Loucy (cell line): ENCODE data around the gene NR1H3.

Experiments used
- H2AFZ ChIP-seq: fragments of 200-600 bp; sonication (generic); 2 replicates; pipeline ENCODE4 v1.6.0; 2016; ENCODE audit warnings: antibody characterized with exemption, mild to moderate bottlenecking, low read length, moderate library complexity
- H3F3A ChIP-seq: fragments of 200-600 bp; 2 replicates; pipeline ENCODE4 v1.6.0; 2016; ENCODE audit warnings: antibody characterized with exemption, low read depth, mild to moderate bottlenecking
- H3K27me3 ChIP-seq: fragments of 200-600 bp; sonication (generic); 2 replicates; pipeline ENCODE4 v1.6.1; 2014; ENCODE audit warnings: low read length, mild to moderate bottlenecking; ENCODE audit not compliant: insufficient read depth, poor library complexity, severe bottlenecking
- H3K36me3 ChIP-seq: fragments of 200-600 bp; sonication (generic); 2 replicates; pipeline ENCODE4 v1.6.1; 2016; ENCODE audit warnings: low read length; ENCODE audit not compliant: insufficient read depth
- H3K4me1 ChIP-seq: fragments of 200-600 bp; sonication (generic); 2 replicates; pipeline ENCODE4 v1.5.1; 2014; ENCODE audit warnings: low read length, mild to moderate bottlenecking; ENCODE audit not compliant: insufficient read depth, poor library complexity, severe bottlenecking
- H3K4me2 ChIP-seq: fragments of 200-600 bp; sonication (generic); 2 replicates; pipeline ENCODE4 v1.6.0; 2014; ENCODE audit warnings: antibody characterized with exemption, low read length, low read depth, mild to moderate bottlenecking; ENCODE audit not compliant: poor library complexity, severe bottlenecking
- H3K4me3 ChIP-seq: fragments of 200-600 bp; sonication (generic); 2 replicates; pipeline ENCODE4 v1.5.1; 2014; ENCODE audit warnings: low read length, mild to moderate bottlenecking, mixed read lengths; ENCODE audit not compliant: poor library complexity, severe bottlenecking
- H3K79me2 ChIP-seq: fragments of 200-600 bp; sonication (generic); 2 replicates; pipeline ENCODE4 v1.6.1; 2014; ENCODE audit warnings: low read length; ENCODE audit not compliant: insufficient read depth
- H3K9ac ChIP-seq: fragments of 200-600 bp; sonication (generic); 2 replicates; pipeline ENCODE4 v1.6.0; 2014; ENCODE audit warnings: mild to moderate bottlenecking, low read depth, low read length, moderate library complexity; ENCODE audit not compliant: poor library complexity, severe bottlenecking
- H3K9me2 ChIP-seq: fragments of 200-600 bp; sonication (generic); replicated peaks from 2 replicates; pipeline ENCODE4 v1.6.1; 2016; ENCODE audit warnings: low read depth, low read length, mixed read lengths
- H3K9me3 ChIP-seq: fragments of 200-600 bp; sonication (generic); 2 replicates; pipeline ENCODE4 v1.6.1; 2014; ENCODE audit warnings: mild to moderate bottlenecking, antibody characterized with exemption, low read length, low read depth; ENCODE audit not compliant: insufficient read depth
- H4K20me1 ChIP-seq: fragments of 200-600 bp; sonication (generic); 2 replicates; pipeline ENCODE4 v1.6.0; 2014; ENCODE audit warnings: antibody characterized with exemption, low read length, mild to moderate bottlenecking; ENCODE audit not compliant: insufficient read depth, poor library complexity, severe bottlenecking
- EZH2phosphoT487 ChIP-seq: fragments of 200-600 bp; IDR thresholded peaks from 2 replicates; pipeline ENCODE4 v1.6.1; 2018; ENCODE audit warnings: antibody characterized with exemption, mild to moderate bottlenecking, moderate library complexity, borderline replicate concordance
- TF ChIP-seq, protein P1 (sequence below): fragments of 200-600 bp; sonication (generic); conservative IDR thresholded peaks from 2 replicates; pipeline ENCODE4 v1.5.1; 2014; ENCODE audit warnings: mild to moderate bottlenecking, antibody characterized with exemption, low read length

The NR1H3 gene

DNA sequence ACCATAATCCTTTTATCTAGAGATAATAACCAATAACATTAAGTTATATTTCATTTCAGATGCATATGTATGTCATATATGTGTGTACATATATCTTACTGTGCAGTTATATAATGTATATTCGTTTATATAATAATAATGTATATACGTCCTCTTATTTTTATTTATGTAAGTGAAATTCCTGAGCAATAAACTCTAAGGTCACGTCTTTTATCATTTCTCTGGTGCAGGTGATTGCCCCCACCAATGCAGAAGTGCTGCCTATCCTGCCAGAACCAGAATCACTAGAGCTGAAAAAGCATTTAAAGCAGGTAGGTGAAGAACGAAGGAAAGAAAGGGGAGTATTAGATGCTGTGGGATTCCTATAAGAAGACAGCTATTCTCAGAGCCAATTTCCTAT, 21.0 kb downstream of the NR1H3 start:
- TF ChIP-seq EZH2phosphoT487, result no peak
- TF ChIP-seq, protein P1, sequence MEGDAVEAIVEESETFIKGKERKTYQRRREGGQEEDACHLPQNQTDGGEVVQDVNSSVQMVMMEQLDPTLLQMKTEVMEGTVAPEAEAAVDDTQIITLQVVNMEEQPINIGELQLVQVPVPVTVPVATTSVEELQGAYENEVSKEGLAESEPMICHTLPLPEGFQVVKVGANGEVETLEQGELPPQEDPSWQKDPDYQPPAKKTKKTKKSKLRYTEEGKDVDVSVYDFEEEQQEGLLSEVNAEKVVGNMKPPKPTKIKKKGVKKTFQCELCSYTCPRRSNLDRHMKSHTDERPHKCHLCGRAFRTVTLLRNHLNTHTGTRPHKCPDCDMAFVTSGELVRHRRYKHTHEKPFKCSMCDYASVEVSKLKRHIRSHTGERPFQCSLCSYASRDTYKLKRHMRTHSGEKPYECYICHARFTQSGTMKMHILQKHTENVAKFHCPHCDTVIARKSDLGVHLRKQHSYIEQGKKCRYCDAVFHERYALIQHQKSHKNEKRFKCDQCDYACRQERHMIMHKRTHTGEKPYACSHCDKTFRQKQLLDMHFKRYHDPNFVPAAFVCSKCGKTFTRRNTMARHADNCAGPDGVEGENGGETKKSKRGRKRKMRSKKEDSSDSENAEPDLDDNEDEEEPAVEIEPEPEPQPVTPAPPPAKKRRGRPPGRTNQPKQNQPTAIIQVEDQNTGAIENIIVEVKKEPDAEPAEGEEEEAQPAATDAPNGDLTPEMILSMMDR, result no peak
- no peak overlapping the region for H2AFZ ChIP-seq
- peaks cover 37% of the 10 kb centered on the region for H3K79me2 ChIP-seq
- peaks cover 87% of the 10 kb centered on the region for H3K36me3 ChIP-seq
- no peaks in the 10 kb centered on the region for H3K27me3 ChIP-seq
- H3K9me3 ChIP-seq, result no peaks in the 10 kb centered on the region
- H3K9me2 ChIP-seq, result no peaks in the 10 kb centered on the region
- H3K4me2 ChIP-seq, result no peak overlapping the region
- H4K20me1 ChIP-seq, result peaks cover 10% of the 10 kb centered on the region
- no peak overlapping the region for H3K4me3 ChIP-seq
- H3F3A ChIP-seq, result no peaks in the 10 kb centered on the region; the same call in 1 of the 2 replicates
- no peaks in the 10 kb centered on the region for H3K4me1 ChIP-seq
- no peak overlapping the region for H3K9ac ChIP-seq

- no peaks in the 10 kb centered on the region; the same call in 1 of the 2 replicates for H3F3A ChIP-seq
- no peaks in the 10 kb centered on the region for H3K27me3 ChIP-seq
- H3K79me2 ChIP-seq, result peaks cover 23% of the 10 kb centered on the region; the same call in 1 of the 2 replicates
- H3K4me2 ChIP-seq, result no peak overlapping the region
- no peak for TF ChIP-seq EZH2phosphoT487
- TF ChIP-seq, protein P1, result no peak
- H3K9me3 ChIP-seq, result no peaks in the 10 kb centered on the region
- no peak overlapping the region for H2AFZ ChIP-seq
- H3K36me3 ChIP-seq, result peaks cover 90% of the 10 kb centered on the region
- H3K4me3 ChIP-seq, result no peak overlapping the region
- no peaks in the 10 kb centered on the region for H4K20me1 ChIP-seq
- H3K9ac ChIP-seq, result no peak overlapping the region
- H3K4me1 ChIP-seq, result no peaks in the 10 kb centered on the region
- no peaks in the 10 kb centered on the region for H3K9me2 ChIP-seq
Observed at GRCh38 chr11:47280099-47280498, 22.3 kb downstream of the NR1H3 start.

DNA sequence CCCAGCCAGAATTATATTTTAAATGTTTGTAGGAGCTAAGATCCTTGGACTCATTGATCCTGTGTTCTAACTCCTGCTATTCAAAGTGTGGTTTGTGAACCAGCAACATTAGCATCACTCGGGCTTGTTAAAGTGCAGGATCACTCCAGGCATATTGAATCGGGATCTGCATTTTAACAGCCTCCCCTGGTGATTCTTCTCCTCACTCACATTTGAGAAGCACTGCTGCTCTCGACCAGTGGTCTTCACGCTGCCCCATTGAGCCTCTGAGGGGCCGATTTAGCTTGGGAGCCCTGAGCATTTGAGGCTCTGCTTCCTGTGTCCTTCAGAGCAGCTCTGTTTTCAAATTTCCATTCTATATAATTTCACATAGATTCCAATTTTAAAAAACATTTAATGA, 23.1 kb downstream of the NR1H3 start:
- Histone ChIP-seq H3K36me3 (peaks cover 90% of the 10 kb centered on the region), H3K79me2 (peaks cover 16% of the 10 kb centered on the region; the same call in 1 of the 2 replicates), H3K4me3 (no peak overlapping the region), H3K9ac (no peak overlapping the region), H3K4me1 (no peaks in the 10 kb centered on the region), H2AFZ (no peak overlapping the region), H3K27me3 (no peaks in the 10 kb centered on the region), H3K4me2 (no peak overlapping the region), H3K9me2 (no peaks in the 10 kb centered on the region), H3K9me3 (no peaks in the 10 kb centered on the region), H4K20me1 (no peaks in the 10 kb centered on the region), H3F3A (no peaks in the 10 kb centered on the region; the same call in 1 of the 2 replicates)
- TF ChIP-seq EZH2phosphoT487, result no peak
- TF ChIP-seq, protein P1, result no peak
